Sigmoid colon (tissue), 7 donors: ENCODE measurements around the gene PDE1C. TPM values are rescaled to one million over a fixed set of nuclear protein-coding genes. Genes with fewer than 3 reads are reported as not detected.

ENCODE experiments used
- DNase-seq: peaks from one replicate; pipeline ENCODE4 v3.0.0-alpha.2; 2019
- H3K27ac ChIP-seq, 4 donors: fragments of 200-600 bp; sonication (generic); one replicate each; pipeline ENCODE4 v1.5.1; 2016 to 2019; ENCODE audit warnings: mild to moderate bottlenecking in 1 of 4
- H3K27me3 ChIP-seq, 3 donors: fragments of 200-600 bp; sonication (generic); one replicate each; pipeline ENCODE4 v1.5.1; 2019; ENCODE audit warnings: mild to moderate bottlenecking in 1 of 3
- H3K36me3 ChIP-seq, 4 donors: fragments of 200-600 bp; sonication (generic); one replicate each; pipeline ENCODE4 v1.5.1; 2016 to 2019
- H3K4me1 ChIP-seq, 4 donors: fragments of 200-600 bp; sonication (generic); one replicate each; pipeline ENCODE4 v1.5.1; 2017 to 2019
- H3K4me3 ChIP-seq, 4 donors: fragments of 200-600 bp; sonication (generic); one replicate each; pipeline ENCODE4 v1.5.1; 2017 to 2019; ENCODE audit warnings: mild to moderate bottlenecking in 2 of 4, moderate library complexity in 1 of 4
- H3K9me3 ChIP-seq, 4 donors: fragments of 200-600 bp in 3 of 4; sonication (generic) in 3 of 4; one replicate each; pipeline versions ENCODE4 v1.5.1 to v1.6.1; 2013 to 2019
- CTCF ChIP-seq, 4 experiments: fragments of 450-650 bp in 3 of 4; fragments of 200-600 bp in 1 of 4; IDR thresholded peaks; one replicate each; pipeline ENCODE4 v1.5.1; 2016 to 2019; ENCODE audit warnings: antibody characterized with exemption in 4 of 4, mild to moderate bottlenecking in 3 of 4, moderate library complexity in 2 of 4
- EP300 ChIP-seq, 4 donors: sonication (generic); formaldehyde crosslinking; IDR thresholded peaks; one replicate each; pipeline ENCODE4 v1.6.1; 2017; ENCODE audit warnings: antibody characterized with exemption in 4 of 4
- POLR2A ChIP-seq, 2 donors: fragments of 450-650 bp; IDR thresholded peaks; one replicate each; pipeline ENCODE4 v1.6.1; 2016; ENCODE audit warnings: antibody characterized with exemption in 2 of 2, mild to moderate bottlenecking in 2 of 2, moderate library complexity in 2 of 2
- POLR2AphosphoS5 ChIP-seq, 4 donors: sonication (generic); formaldehyde crosslinking; IDR thresholded peaks; one replicate each; pipeline ENCODE4 v1.6.1; 2017; ENCODE audit warnings: antibody characterized with exemption in 4 of 4
- WGBS, 2 donors: extraction: QIAGEN DNeasy Blood & Tissue Kit; methylation state at CpG; one replicate each; pipeline ENCODE4 v1.1.7; 2013; 5-methylcytosine and 5-hydroxymethylcytosine counted together
- intact Hi-C: fragments of 100-400 bp; cut with DNase I; formaldehyde crosslinking; loops from one replicate; pipeline ENCODE4 v1.15.1; 2023
- polyA plus RNA-seq, 3 donors: library from polyadenylated mRNA; stranded (reverse); fragments of 200-250 nt; gene quantifications; one replicate each; pipeline ENCODE4 v1.2.3, GENCODE V29; 2013
- total RNA-seq, 4 donors: library from RNA; depleted of rRNA; stranded (reverse); fragments of >200 nt; gene quantifications; one replicate each; pipeline ENCODE4 v1.1.0, GENCODE V29; 2016
- donor health status: healthy with polysubstance abuse.
- donor health status: Bipolar disorder and iron deficiency.
- donor health status: healthy.

PDE1C gene
- total and polyA plus RNA-seq, 7 donors = under 0.01 to 19.4 (median 5.9) TPM

GRCh38 chr7:31855530-31855929, 214.7 kb downstream of the PDE1C start:
- DNase-seq = no peak
- Histone ChIP-seq H3K27me3 (no peaks in the 10 kb centered on the region), H3K27ac (no peak overlapping the region), H3K36me3 (no peaks in the 10 kb centered on the region), H3K9me3 (no peaks in the 10 kb centered on the region), H3K4me3 (no peak overlapping the region), H3K4me1 (no peaks in the 10 kb centered on the region)
- 43 to 70% methylated on average over 1 of the region's 1 CpG for WGBS, 2 donors
- TF ChIP-seq EP300 (IDR thresholded peaks at IDR 0.05) = no peak
- no peak for TF ChIP-seq POLR2AphosphoS5 (IDR thresholded peaks at IDR 0.05)
- TF ChIP-seq POLR2A (IDR thresholded peaks at IDR 0.05) = no peak
- TF ChIP-seq CTCF (IDR thresholded peaks at IDR 0.05) = no peak
- intact Hi-C loops = no loop called here

- intact Hi-C loops = no loop called here
- TF ChIP-seq CTCF (IDR thresholded peaks at IDR 0.05) (no peak), EP300 (IDR thresholded peaks at IDR 0.05) (no peak), POLR2A (IDR thresholded peaks at IDR 0.05) (no peak), POLR2AphosphoS5 (IDR thresholded peaks at IDR 0.05) (no peak)
- no peaks in the 10 kb centered on the region for H3K9me3 ChIP-seq
- WGBS, 2 donors = 92 to 95% methylated on average over 5 of the region's 5 CpGs
- no peaks in the 10 kb centered on the region for H3K36me3 ChIP-seq
- H3K27ac ChIP-seq = no peak overlapping the region
- H3K4me3 ChIP-seq = no peak overlapping the region
- H3K27me3 ChIP-seq = no peaks in the 10 kb centered on the region
- no peaks in the 10 kb centered on the region for H3K4me1 ChIP-seq
- no peak for DNase-seq
Observed at GRCh38 chr7:31853380-31853779, 216.8 kb downstream of the PDE1C start.

GRCh38 chr7:31852462-31852861, 217.7 kb downstream of the PDE1C start:
- DNase-seq = no peak
- Histone ChIP-seq H3K27ac (no peak overlapping the region), H3K4me3 (no peak overlapping the region), H3K9me3 (no peaks in the 10 kb centered on the region), H3K36me3 (no peaks in the 10 kb centered on the region), H3K27me3 (no peaks in the 10 kb centered on the region), H3K4me1 (no peaks in the 10 kb centered on the region)
- 65 to 78% methylated on average over 2 of the region's 2 CpGs for WGBS, 2 donors
- TF ChIP-seq CTCF (IDR thresholded peaks at IDR 0.05) (no peak), EP300 (IDR thresholded peaks at IDR 0.05) (no peak), POLR2AphosphoS5 (IDR thresholded peaks at IDR 0.05) (no peak), POLR2A (IDR thresholded peaks at IDR 0.05) (no peak)
- intact Hi-C loops = no loop called here

GRCh38 chr7:31851119-31851518, 219.1 kb downstream of the PDE1C start:
- H3K4me1 ChIP-seq = no peaks in the 10 kb centered on the region
- DNase-seq = no peak
- H3K36me3 ChIP-seq = no peaks in the 10 kb centered on the region
- intact Hi-C loops = no loop called here
- H3K27me3 ChIP-seq = no peaks in the 10 kb centered on the region
- 70 to 74% methylated on average over 2 of the region's 2 CpGs for WGBS, 2 donors
- no peak overlapping the region for H3K4me3 ChIP-seq
- TF ChIP-seq POLR2AphosphoS5 (IDR thresholded peaks at IDR 0.05) = no peak
- TF ChIP-seq POLR2A (IDR thresholded peaks at IDR 0.05) = no peak
- TF ChIP-seq CTCF (IDR thresholded peaks at IDR 0.05) = no peak
- no peak for TF ChIP-seq EP300 (IDR thresholded peaks at IDR 0.05)
- H3K27ac ChIP-seq = no peak overlapping the region
- no peaks in the 10 kb centered on the region for H3K9me3 ChIP-seq

GRCh38 chr7:31850601-31851000, 219.6 kb downstream of the PDE1C start:
- Histone ChIP-seq H3K4me3 (no peak overlapping the region), H3K36me3 (no peaks in the 10 kb centered on the region), H3K9me3 (no peaks in the 10 kb centered on the region), H3K27ac (no peak overlapping the region), H3K4me1 (no peaks in the 10 kb centered on the region), H3K27me3 (no peaks in the 10 kb centered on the region)
- no peak for DNase-seq
- intact Hi-C loops = no loop called here
- TF ChIP-seq CTCF (IDR thresholded peaks at IDR 0.05) = no peak
- no peak for TF ChIP-seq POLR2A (IDR thresholded peaks at IDR 0.05)
- TF ChIP-seq EP300 (IDR thresholded peaks at IDR 0.05) = no peak
- no peak for TF ChIP-seq POLR2AphosphoS5 (IDR thresholded peaks at IDR 0.05)
- WGBS, 2 donors = 89% methylated on average over 4 of the region's 4 CpGs
